ENCODE data around the gene MYO16. TPM values are rescaled to one million over a fixed set of nuclear protein-coding genes. Genes with fewer than 3 reads are reported as not detected.

The MYO16 gene
- total RNA-seq, 1 donor from 2014 or later = not detected

GRCh38 chr13:108915095-108915633, 285.8 kb downstream of the MYO16 start:
- DNase-seq (ENCODE audit: low spot score in 2 of 2) = no peak
- intact Hi-C loops (cut with DNase I) = loop anchor here (5.0 kb wide), 1 partner anchor 872 kb away; the partner anchor contains the start of gene IRS2
- H3K27ac ChIP-seq = peak overlapping the region; percentile 79 to 91
- H3K27me3 ChIP-seq = no peaks in the 10 kb centered on the region
- no peaks in the 10 kb centered on the region for H3K9me3 ChIP-seq
- no peaks in the 10 kb centered on the region for H3K36me3 ChIP-seq
- H3K4me1 ChIP-seq = peaks cover 3 to 15% of the 10 kb centered on the region in 2 donors
- TF ChIP-seq, protein P1, sequence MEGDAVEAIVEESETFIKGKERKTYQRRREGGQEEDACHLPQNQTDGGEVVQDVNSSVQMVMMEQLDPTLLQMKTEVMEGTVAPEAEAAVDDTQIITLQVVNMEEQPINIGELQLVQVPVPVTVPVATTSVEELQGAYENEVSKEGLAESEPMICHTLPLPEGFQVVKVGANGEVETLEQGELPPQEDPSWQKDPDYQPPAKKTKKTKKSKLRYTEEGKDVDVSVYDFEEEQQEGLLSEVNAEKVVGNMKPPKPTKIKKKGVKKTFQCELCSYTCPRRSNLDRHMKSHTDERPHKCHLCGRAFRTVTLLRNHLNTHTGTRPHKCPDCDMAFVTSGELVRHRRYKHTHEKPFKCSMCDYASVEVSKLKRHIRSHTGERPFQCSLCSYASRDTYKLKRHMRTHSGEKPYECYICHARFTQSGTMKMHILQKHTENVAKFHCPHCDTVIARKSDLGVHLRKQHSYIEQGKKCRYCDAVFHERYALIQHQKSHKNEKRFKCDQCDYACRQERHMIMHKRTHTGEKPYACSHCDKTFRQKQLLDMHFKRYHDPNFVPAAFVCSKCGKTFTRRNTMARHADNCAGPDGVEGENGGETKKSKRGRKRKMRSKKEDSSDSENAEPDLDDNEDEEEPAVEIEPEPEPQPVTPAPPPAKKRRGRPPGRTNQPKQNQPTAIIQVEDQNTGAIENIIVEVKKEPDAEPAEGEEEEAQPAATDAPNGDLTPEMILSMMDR (IDR thresholded peaks at IDR 0.05) = peak; percentile 22 to 65 (median 47)
- H3K4me3 ChIP-seq = peak overlapping the region; percentile 31 to 41

- Histone ChIP-seq H3K9me3 (no peaks in the 10 kb centered on the region), H3K27me3 (no peaks in the 10 kb centered on the region), H3K4me1 (peaks cover 3 to 15% of the 10 kb centered on the region in 2 donors), H3K36me3 (no peaks in the 10 kb centered on the region), H3K27ac (peak overlapping the region; percentile 79 to 91), H3K4me3 (peak overlapping the region; percentile 31 to 41)
- intact Hi-C loops (cut with DNase I) = loop anchor here (5.0 kb wide), 1 partner anchor 871 kb away; the partner anchor contains the start of gene IRS2
- TF ChIP-seq, protein P1 (IDR thresholded peaks at IDR 0.05) = no peak
- DNase-seq (ENCODE audit: low spot score in 2 of 2) = peak; percentile 85 to 95
Measured at GRCh38 chr13:108915634-108916512, 286.5 kb downstream of the MYO16 start.

DNA sequence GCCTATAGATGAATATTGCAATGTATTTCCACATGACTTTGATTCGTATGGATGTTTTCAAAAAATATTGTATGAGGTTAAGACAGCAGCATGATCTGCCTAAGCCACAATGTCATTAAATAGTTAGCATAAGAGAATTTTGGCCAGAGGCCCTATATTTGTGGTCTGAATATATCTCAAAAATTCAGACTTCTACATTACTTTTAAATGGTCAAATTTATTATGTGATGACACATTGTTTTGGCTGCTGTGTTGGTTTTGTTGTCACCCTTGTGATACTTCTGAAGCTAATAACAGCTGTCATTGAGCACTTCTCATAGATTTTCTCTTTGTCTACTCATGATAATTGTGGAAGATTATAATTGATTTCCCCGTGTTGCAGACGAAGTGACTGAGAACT, 288.2 kb downstream of the MYO16 start:
- TF ChIP-seq, protein P1 (IDR thresholded peaks at IDR 0.05) = no peak
- H3K9me3 ChIP-seq = no peaks in the 10 kb centered on the region
- no peaks in the 10 kb centered on the region for H3K36me3 ChIP-seq
- H3K4me1 ChIP-seq = peaks cover 3 to 15% of the 10 kb centered on the region in 2 donors
- peak overlapping the region; percentile 43 to 44 for H3K27ac ChIP-seq
- H3K4me3 ChIP-seq = no peak overlapping the region
- no peaks in the 10 kb centered on the region for H3K27me3 ChIP-seq
- DNase-seq (ENCODE audit: low spot score in 2 of 2) = no peak
- intact Hi-C loops (cut with DNase I) = loop anchor here (5.0 kb wide), 1 partner anchor 870 kb away; the partner anchor contains the start of gene IRS2

DNA sequence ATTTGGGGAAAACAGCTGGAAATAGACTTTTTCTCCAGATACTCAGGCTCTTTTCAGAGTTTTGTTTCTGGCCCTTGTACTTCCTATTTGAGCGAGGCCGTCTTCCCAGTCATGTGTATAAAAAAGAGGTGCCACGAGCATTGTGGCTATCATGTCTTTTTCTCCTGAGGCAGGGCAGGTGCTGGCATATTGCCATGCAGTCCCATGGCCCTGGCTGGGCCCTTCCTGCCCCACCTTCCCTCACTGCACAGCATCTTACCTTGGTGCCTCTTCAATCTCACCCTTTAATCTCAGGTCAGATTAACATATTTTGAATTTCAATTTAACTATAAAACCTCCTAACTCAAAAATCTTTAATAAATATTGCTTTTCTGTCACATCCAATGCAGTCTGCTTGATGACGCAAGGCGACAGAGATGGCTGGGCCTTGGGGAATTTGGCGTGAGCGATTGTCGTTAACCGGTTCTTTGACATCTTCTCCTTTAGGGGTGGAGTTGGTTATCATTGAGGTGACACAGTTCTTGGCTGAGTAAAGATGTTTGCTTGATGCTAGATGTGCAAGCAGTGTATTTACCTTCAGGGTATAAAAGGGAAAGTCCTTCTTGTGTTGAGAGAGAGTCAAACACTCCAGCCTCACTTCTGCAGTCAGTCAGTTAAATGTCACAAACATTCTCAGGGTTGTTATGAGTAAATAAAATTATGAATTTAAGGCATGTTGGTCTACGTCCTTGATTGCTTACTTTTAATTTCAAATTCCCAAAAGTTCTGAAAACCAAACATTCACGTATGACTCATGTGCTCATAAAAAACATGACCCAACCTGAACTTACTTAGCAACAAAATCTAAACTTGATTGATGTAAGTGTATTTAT, 289.9 kb downstream of the MYO16 start:
- no peak for DNase-seq (ENCODE audit: low spot score in 2 of 2)
- intact Hi-C loops (cut with DNase I) = loop anchor here (2.0 to 5.0 kb wide), 2 partner anchors 40 to 868 kb away; partner anchors contain the start of gene IRS2
- H3K4me1 ChIP-seq = peaks cover 3 to 11% of the 10 kb centered on the region in 2 donors

More for the DNA sequence above, 289.9 kb downstream of the MYO16 start:
- Histone ChIP-seq H3K36me3 (no peaks in the 10 kb centered on the region), H3K4me3 (no peak overlapping the region), H3K27me3 (no peaks in the 10 kb centered on the region), H3K27ac (peak overlapping the region in 1 of 2 donors; percentile 44), H3K9me3 (no peaks in the 10 kb centered on the region)
- TF ChIP-seq, protein P1 (IDR thresholded peaks at IDR 0.05) = no peak

Measured in ascending aorta (tissue), 2 donors.